KMS-11 (cell line): Measurements from ENCODE around the gene CAPG.

Experiments
- H2AFZ ChIP-seq: fragments of 200-600 bp; sonication (generic); 2 replicates; pipeline ENCODE4 v1.6.1; 2016; ENCODE audit warnings: antibody characterized with exemption, mixed run types, low read depth
- H3K27ac ChIP-seq: fragments of 200-600 bp; sonication (generic); 2 replicates; pipeline ENCODE4 v1.6.1; 2016; ENCODE audit warnings: mild to moderate bottlenecking, mixed run types
- H3K27me3 ChIP-seq: fragments of 200-600 bp; sonication (generic); 2 replicates; pipeline ENCODE4 v1.6.1; 2017; ENCODE audit warnings: mild to moderate bottlenecking, low read depth, mixed run types, moderate library complexity; ENCODE audit not compliant: insufficient read depth
- H3K36me3 ChIP-seq: fragments of 200-600 bp; sonication (generic); 2 replicates; pipeline ENCODE4 v1.6.1; 2017; ENCODE audit warnings: mild to moderate bottlenecking, mixed run types; ENCODE audit not compliant: insufficient read depth
- H3K4me1 ChIP-seq: fragments of 200-600 bp; sonication (generic); 2 replicates; pipeline ENCODE4 v1.6.1; 2016; ENCODE audit warnings: mild to moderate bottlenecking, low read depth, mixed run types; ENCODE audit not compliant: poor library complexity, severe bottlenecking
- H3K4me2 ChIP-seq: fragments of 200-600 bp; sonication (generic); 2 replicates; pipeline ENCODE4 v1.7.0; 2016; ENCODE audit warnings: mild to moderate bottlenecking, mixed run types
- H3K4me3 ChIP-seq: fragments of 200-600 bp; sonication (generic); IDR thresholded peaks from 2 replicates; pipeline ENCODE4 v1.6.1; 2017; ENCODE audit warnings: low read depth, low read length, mixed read lengths; ENCODE audit not compliant: insufficient read depth
- H3K79me2 ChIP-seq: fragments of 200-600 bp; sonication (generic); 2 replicates; pipeline ENCODE4 v1.6.1; 2016; ENCODE audit warnings: low read depth, mixed run types; ENCODE audit not compliant: insufficient read depth
- H3K9ac ChIP-seq: fragments of 200-600 bp; sonication (generic); 2 replicates; pipeline ENCODE4 v1.6.1; 2016; ENCODE audit warnings: mild to moderate bottlenecking, mixed run types
- H4K20me1 ChIP-seq: fragments of 200-600 bp; sonication (generic); 2 replicates; pipeline ENCODE4 v1.6.1; 2016; ENCODE audit warnings: mild to moderate bottlenecking, mixed run types; ENCODE audit not compliant: insufficient read depth
- TF ChIP-seq, protein P1 (sequence below): fragments of 200-600 bp; sonication (generic); conservative IDR thresholded peaks from 2 replicates; pipeline ENCODE4 v1.6.1; 2017; ENCODE audit warnings: low read depth, mild to moderate bottlenecking, antibody characterized with exemption, low read length, moderate library complexity, mixed read lengths

Gene CAPG

DNA sequence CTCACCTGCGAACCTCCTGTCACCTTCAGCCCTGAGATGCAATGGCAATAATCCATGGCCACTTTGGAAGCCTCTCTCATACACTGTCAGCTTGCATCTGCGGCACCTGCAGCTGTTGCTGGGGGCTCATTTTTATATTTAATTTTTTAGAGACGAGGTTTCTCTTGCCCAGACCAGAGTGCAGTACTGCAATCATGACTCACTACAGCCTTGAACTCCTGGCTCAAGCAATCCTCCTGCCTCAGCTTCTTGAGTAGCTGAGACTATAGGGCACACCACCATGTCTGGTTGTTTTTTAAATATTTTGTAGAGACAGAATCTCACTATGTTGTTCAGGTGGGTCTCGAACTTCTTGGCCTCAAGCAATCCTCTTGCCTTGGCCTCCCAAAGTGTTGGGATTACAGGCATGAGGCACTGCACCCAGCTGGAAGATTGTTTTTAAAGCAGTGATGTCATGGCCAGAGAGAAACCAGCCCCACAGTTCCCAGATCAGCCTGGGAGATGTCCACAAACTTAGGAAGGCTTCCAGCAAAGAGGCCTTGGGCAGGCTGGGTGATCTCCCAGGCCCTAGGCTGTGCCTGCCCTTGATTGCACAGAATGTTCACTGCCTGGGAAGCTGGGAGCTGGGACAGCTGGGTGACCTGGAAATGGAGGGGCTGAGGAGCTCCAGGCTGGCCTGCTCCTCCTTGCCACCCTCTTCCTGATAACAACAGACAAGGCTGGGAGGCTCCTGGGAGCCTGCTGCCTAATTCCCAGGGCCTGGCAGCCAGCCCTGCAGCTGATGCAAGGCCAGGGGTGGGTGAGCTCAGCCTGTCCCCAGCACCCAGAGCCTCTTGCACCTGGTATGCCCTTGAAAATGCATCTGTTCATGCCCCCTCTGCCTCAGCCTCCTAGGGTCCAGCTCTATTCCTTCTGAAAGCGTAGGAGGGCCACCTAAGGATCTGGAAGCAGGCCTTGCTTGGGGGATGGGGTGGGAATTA, 35.4 kb upstream of the CAPG start:
- no peak overlapping the region for H3K4me2 ChIP-seq
- peaks cover 16% of the 10 kb centered on the region for H3K4me1 ChIP-seq
- no peak overlapping the region for H3K27ac ChIP-seq
- no peaks in the 10 kb centered on the region for H4K20me1 ChIP-seq
- no peaks in the 10 kb centered on the region for H3K27me3 ChIP-seq
- TF ChIP-seq, protein P1, sequence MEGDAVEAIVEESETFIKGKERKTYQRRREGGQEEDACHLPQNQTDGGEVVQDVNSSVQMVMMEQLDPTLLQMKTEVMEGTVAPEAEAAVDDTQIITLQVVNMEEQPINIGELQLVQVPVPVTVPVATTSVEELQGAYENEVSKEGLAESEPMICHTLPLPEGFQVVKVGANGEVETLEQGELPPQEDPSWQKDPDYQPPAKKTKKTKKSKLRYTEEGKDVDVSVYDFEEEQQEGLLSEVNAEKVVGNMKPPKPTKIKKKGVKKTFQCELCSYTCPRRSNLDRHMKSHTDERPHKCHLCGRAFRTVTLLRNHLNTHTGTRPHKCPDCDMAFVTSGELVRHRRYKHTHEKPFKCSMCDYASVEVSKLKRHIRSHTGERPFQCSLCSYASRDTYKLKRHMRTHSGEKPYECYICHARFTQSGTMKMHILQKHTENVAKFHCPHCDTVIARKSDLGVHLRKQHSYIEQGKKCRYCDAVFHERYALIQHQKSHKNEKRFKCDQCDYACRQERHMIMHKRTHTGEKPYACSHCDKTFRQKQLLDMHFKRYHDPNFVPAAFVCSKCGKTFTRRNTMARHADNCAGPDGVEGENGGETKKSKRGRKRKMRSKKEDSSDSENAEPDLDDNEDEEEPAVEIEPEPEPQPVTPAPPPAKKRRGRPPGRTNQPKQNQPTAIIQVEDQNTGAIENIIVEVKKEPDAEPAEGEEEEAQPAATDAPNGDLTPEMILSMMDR: no peak
- H3K79me2 ChIP-seq: no peaks in the 10 kb centered on the region
- H2AFZ ChIP-seq: peak overlapping the region; percentile 10; the same call in 1 of the 2 replicates
- no peak overlapping the region for H3K4me3 ChIP-seq
- no peaks in the 10 kb centered on the region for H3K36me3 ChIP-seq
- H3K9ac ChIP-seq: no peak overlapping the region

DNA sequence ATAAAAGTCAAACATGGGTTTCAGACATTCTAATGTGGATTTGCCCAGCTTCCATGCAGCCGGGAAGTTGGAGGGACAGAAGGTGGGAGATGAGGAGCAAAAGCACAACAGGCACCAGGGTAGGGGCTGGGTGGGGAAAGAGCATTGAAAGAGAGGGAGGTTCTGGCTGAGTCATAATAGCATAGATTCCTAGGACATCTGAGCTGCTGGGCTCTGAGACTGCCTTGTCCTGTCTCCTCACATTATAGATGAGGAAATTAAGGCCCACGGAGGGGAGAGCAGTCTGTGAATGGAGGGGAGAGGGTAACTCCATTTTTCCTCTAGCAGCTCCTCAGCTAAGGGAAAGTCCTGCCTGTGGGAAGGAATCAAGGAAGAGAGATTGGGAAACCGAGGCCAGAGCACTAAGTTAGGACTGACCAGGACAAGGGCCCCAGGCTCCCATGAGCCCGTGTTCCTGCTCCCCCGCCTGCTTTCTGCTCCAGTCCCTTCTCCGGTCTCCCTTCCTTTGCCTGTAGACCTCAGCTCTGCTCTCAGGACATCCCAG, 34.5 kb upstream of the CAPG start:
- Histone ChIP-seq H3K9ac (no peak overlapping the region), H3K79me2 (no peaks in the 10 kb centered on the region), H2AFZ (no peak overlapping the region), H3K4me3 (no peak overlapping the region), H3K27ac (no peak overlapping the region), H3K36me3 (no peaks in the 10 kb centered on the region), H3K27me3 (no peaks in the 10 kb centered on the region), H3K4me2 (no peak overlapping the region), H3K4me1 (peaks cover 16% of the 10 kb centered on the region), H4K20me1 (no peaks in the 10 kb centered on the region)
- TF ChIP-seq, protein P1: no peak

DNA sequence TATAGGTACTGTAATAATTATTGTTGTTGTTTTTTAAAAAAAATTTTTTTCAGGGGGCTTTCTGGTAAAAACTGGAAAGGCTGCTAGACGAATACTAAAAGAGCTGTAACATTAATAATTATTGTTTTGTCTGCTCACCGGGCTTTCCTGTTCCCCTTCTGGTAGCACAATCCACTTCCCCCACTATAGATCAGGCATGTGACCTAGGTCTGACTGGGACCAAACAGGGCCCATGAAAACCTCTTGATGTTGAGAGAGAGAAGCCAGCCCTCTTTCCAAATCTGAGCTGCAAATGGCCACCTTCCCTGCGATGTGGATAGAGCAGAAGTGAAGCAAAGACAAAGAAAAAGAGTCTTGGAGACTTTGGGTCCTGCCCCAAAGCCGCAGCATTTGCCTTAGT, 31.7 kb upstream of the CAPG start:
- H2AFZ ChIP-seq: no peak overlapping the region

DNA sequence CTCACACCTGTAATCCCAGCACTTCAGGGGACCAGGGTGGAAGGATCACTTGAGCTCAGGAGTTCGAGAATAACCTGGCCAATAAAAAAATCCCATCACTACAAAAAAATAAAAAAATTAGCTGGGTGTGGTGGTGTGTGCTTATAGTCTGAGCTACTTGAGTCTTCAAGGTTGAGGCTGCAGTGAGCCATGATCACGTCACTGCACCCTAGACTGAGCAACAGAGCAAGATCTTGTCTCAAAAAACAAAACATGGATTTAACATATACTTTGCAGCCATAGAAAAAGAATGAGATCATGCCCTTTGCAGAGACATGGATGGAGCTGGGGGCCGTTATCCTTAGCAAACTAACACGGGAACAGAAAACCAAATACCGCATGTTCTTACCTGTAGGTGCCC, 30.6 kb upstream of the CAPG start:
- TF ChIP-seq, protein P1: no peak
- H3K27ac ChIP-seq: no peak overlapping the region
- H3K9ac ChIP-seq: no peak overlapping the region
- H3K27me3 ChIP-seq: no peaks in the 10 kb centered on the region
- no peak overlapping the region for H2AFZ ChIP-seq
- H3K4me1 ChIP-seq: peaks cover 28% of the 10 kb centered on the region
- no peaks in the 10 kb centered on the region for H4K20me1 ChIP-seq
- H3K36me3 ChIP-seq: no peaks in the 10 kb centered on the region
- H3K4me3 ChIP-seq: no peak overlapping the region
- H3K79me2 ChIP-seq: no peaks in the 10 kb centered on the region
- H3K4me2 ChIP-seq: no peak overlapping the region

More for the DNA sequence above, 31.7 kb upstream of the CAPG start:
- Histone ChIP-seq H3K9ac (no peak overlapping the region), H3K4me2 (no peak overlapping the region), H3K27ac (no peak overlapping the region), H3K4me3 (no peak overlapping the region), H3K36me3 (no peaks in the 10 kb centered on the region), H3K27me3 (no peaks in the 10 kb centered on the region), H4K20me1 (no peaks in the 10 kb centered on the region), H3K79me2 (no peaks in the 10 kb centered on the region), H3K4me1 (peaks cover 31% of the 10 kb centered on the region)
- TF ChIP-seq, protein P1: no peak
